ENCODE data around the gene NGF.

DNA sequence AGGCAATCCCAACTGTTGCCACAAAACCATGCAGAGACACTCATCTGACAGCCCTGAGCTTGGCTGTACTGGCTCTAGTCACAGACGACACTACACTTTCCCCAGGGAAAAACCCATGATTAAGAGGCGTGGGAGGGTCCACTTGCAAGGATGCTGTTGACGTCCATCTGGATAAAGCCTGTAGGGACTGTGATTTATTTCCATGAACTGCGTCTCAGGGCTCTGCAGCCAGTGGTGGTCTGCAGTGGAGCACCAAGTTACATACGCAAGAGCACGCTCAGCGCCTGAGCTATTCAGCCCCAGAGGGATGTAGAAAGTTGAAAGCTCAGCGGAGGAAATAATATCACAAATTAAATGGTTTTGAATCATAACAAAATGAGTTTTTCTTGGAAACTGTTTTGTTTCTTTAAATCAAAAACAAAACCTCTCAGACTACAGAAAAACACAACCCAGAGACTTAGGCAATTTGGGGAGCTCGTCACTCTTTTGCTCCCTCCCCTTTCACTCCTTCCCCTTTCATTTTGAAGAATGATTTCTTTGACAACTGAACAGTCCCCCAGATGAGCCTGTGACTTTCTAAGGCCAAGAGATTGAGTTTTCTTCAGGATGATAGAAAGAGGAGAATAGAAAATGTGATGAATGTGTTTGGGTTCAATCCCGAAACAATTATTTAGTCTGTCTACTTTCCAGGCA, 71.2 kb downstream of the NGF start:
- TF ChIP-seq, protein P1, sequence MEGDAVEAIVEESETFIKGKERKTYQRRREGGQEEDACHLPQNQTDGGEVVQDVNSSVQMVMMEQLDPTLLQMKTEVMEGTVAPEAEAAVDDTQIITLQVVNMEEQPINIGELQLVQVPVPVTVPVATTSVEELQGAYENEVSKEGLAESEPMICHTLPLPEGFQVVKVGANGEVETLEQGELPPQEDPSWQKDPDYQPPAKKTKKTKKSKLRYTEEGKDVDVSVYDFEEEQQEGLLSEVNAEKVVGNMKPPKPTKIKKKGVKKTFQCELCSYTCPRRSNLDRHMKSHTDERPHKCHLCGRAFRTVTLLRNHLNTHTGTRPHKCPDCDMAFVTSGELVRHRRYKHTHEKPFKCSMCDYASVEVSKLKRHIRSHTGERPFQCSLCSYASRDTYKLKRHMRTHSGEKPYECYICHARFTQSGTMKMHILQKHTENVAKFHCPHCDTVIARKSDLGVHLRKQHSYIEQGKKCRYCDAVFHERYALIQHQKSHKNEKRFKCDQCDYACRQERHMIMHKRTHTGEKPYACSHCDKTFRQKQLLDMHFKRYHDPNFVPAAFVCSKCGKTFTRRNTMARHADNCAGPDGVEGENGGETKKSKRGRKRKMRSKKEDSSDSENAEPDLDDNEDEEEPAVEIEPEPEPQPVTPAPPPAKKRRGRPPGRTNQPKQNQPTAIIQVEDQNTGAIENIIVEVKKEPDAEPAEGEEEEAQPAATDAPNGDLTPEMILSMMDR (IDR thresholded peaks at IDR 0.05; ENCODE audit: borderline replicate concordance, extremely low read depth, low read length, poor library complexity, severe bottlenecking), result no peak
- TF ChIP-seq EZH2 (IDR thresholded peaks at IDR 0.05; ENCODE audit: borderline replicate concordance, low read depth, low read length, severe bottlenecking), result no peak

All from DND-41 (cell line).